ENCODE results near the gene FBXO41.

The FBXO41 gene

DNA sequence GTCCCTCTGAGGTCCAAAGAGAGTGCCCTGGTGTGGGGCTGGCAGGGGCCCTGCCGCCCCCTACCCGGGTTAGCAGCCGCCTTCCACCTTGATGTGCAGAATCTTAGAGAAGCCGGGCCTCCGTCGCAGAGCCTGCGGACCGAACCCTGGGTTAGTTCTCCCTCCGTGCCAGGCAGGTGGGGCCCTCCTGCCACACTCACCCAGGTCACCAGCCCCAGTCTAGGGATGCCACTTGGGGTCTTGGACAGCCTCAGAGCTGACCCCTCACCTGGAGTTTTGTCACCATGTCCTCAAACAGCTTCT lies 25.4 kb downstream of the FBXO41 start:
- no peaks in the 10 kb centered on the region for H3K4me1 ChIP-seq (ENCODE audit: control insufficient read depth, low read depth, low read length)
- no peak overlapping the region for H3K9ac ChIP-seq (ENCODE audit: low read length)
- no peaks in the 10 kb centered on the region for H3K9me3 ChIP-seq (ENCODE audit: control insufficient read depth, low read depth, low read length)
- no peaks in the 10 kb centered on the region for H3K36me3 ChIP-seq (ENCODE audit: control insufficient read depth, low read depth, low read length)
- H3K27ac ChIP-seq (ENCODE audit: low read length) = no peak overlapping the region
- no peaks in the 10 kb centered on the region for H3K27me3 ChIP-seq (ENCODE audit: control insufficient read depth, insufficient read depth, low read length)
- no peak overlapping the region for H3K4me3 ChIP-seq (ENCODE audit: low read length)

DNA sequence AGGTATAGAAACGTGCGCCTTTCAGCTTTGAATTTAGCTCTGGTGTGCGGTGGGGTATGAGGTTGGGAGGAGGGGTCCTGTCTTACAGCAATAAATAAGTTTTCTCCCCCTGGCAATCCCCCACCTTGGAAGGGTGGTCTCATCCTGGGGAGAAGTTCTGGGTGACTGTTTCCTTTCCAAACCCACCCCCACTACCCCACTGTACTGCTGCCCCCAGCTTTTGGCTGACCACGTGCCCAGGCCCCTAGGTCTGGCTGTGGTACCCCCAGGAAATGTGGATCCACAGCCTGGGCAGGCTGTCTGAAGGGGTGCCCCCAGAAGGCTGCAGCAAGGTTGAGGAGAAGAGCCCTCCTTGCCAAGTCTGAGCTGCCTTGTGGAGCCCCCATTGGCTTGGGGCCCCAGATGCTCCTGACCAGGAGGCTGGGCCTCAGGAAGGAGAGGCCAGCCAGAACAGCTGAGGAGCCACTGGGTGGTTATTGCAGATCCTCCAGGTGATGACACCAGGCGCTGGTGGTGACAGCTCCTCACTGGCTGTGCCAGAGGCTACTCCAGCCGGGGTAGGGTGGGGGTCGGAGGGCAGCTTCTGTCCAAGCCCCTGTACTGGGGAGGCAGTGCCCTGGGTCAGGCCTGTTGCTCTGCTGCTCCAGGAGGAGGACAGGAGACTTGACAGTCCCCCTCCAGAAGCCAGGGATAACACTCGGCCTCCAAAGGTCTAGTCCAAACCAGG lies 25.9 kb downstream of the FBXO41 start:
- Histone ChIP-seq H3K4me3 (ENCODE audit: low read length) (no peak overlapping the region), H3K27me3 (ENCODE audit: control insufficient read depth, insufficient read depth, low read length) (no peaks in the 10 kb centered on the region), H3K9ac (ENCODE audit: low read length) (no peak overlapping the region), H3K27ac (ENCODE audit: low read length) (no peak overlapping the region), H3K4me1 (ENCODE audit: control insufficient read depth, low read depth, low read length) (no peaks in the 10 kb centered on the region), H3K9me3 (ENCODE audit: control insufficient read depth, low read depth, low read length) (no peaks in the 10 kb centered on the region), H3K36me3 (ENCODE audit: control insufficient read depth, low read depth, low read length) (peaks cover 3% of the 10 kb centered on the region)

DNA sequence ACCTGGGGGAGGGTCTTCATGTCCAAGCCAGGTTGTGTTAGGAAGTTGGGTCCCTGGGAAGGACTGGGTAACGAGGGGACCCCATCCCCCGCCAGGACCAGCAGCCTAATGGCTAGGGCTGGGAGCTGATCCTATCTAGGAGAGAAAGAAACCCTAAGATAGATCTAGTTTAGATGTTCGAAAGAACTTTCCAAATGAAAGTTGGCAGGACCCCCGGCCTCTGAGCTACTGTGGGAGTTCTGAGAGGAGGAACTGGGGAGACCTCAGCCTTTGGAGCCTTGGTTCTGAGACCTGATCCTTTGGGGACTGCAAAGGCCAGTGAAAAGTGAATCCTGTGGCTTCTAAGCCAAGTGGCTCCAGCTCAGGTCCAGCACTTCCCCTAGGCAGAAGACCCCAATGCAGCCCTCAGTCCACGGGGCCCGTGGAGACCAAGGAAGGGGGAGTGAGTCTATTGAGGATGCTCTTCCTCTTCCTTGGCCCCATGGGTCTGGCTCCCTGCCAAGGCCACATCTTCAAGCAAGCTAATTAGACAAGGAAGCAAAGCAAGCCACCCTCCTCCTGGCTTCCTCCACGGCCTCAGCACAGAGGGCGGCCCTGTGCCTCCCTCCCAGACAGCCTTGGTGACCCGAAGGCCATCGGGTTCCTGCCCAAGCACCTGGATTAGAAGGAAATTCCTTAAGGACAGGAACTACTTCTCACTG lies 26.7 kb downstream of the FBXO41 start:
- H3K4me1 ChIP-seq (ENCODE audit: control insufficient read depth, low read depth, low read length) = no peaks in the 10 kb centered on the region
- no peak overlapping the region for H3K9ac ChIP-seq (ENCODE audit: low read length)
- no peaks in the 10 kb centered on the region for H3K9me3 ChIP-seq (ENCODE audit: control insufficient read depth, low read depth, low read length)
- H3K27ac ChIP-seq (ENCODE audit: low read length) = no peak overlapping the region
- H3K36me3 ChIP-seq (ENCODE audit: control insufficient read depth, low read depth, low read length) = peaks cover 10% of the 10 kb centered on the region
- H3K27me3 ChIP-seq (ENCODE audit: control insufficient read depth, insufficient read depth, low read length) = no peaks in the 10 kb centered on the region
- no peak overlapping the region for H3K4me3 ChIP-seq (ENCODE audit: low read length)

DNA sequence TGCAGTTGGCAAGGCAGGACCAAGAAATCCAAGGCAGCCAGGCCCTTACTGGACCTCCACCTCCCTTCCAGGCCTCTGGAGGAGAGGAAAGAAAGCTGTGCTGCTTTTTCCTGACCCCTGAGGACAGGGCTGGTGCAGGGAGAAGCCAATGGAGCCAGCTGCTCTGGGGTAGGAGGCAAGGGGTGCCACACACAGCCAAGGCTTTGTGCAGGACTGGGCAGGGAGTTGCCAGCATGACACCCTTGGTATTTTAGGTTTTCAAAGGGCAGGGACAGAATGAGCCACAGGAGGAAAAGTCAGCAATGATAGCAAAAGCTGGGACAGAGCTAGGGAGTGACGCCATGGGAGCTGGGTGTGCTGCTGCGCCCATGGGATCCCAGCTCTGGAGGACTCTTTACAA lies 27.3 kb downstream of the FBXO41 start:
- Histone ChIP-seq H3K36me3 (ENCODE audit: control insufficient read depth, low read depth, low read length) (peaks cover 15% of the 10 kb centered on the region), H3K27ac (ENCODE audit: low read length) (no peak overlapping the region)

DNA sequence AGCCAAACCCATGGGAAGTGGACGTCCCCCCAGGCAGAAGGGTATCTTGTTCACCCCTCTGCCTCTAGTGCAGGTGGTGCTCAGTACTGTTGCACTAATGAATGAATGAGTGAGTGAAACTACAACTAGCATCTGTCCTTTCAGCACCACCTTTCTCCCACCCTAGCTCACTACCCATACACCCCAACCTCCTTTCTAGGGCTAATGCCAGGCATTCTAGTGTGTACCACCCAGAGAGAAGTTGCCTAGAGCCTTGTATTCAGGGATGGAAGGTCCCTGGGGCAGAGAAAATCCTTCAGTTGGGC lies 27.7 kb downstream of the FBXO41 start:
- Histone ChIP-seq H3K9me3 (ENCODE audit: control insufficient read depth, low read depth, low read length) (no peaks in the 10 kb centered on the region), H3K4me3 (ENCODE audit: low read length) (no peak overlapping the region)

More for the DNA sequence above, 27.3 kb downstream of the FBXO41 start:
- Histone ChIP-seq H3K4me3 (ENCODE audit: low read length) (no peak overlapping the region), H3K9ac (ENCODE audit: low read length) (no peak overlapping the region), H3K27me3 (ENCODE audit: control insufficient read depth, insufficient read depth, low read length) (no peaks in the 10 kb centered on the region), H3K9me3 (ENCODE audit: control insufficient read depth, low read depth, low read length) (no peaks in the 10 kb centered on the region), H3K4me1 (ENCODE audit: control insufficient read depth, low read depth, low read length) (no peaks in the 10 kb centered on the region)

DNA sequence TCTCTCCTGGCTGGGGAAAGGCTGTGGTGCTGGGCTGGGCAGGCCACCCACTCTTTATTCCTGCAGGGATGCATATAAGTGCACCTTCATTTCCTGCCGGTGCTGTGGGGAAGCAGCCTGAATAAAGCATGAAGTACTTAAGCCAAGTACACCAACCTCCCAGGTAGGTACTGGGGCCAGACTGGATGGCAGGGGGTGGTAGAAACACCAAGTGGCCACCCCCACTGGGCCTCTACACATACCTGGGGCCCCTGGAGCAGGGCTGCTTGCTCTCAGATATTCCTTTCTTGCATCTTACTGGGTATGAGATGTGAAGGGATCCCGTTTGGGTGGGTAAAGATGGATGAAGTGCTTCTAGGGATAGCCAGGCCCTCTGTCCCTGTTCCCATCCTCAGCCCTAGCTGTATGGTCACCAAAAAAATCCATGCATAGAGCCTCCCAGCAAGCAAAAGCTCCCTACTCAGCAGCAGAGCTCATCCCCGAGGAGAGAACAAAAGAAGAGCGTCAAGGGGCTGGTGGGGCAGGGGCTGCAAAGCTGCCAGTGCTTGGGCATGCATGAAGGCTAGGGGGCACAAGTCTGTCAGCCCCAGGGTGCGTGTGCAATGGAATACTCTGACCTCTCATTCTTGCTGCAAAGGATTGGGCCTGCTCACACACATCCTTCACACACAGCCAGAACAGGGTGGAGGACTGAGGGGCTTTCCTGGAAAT lies 28.2 kb downstream of the FBXO41 start:
- H3K9ac ChIP-seq (ENCODE audit: low read length) = no peak overlapping the region
- peaks cover 25% of the 10 kb centered on the region for H3K36me3 ChIP-seq (ENCODE audit: control insufficient read depth, low read depth, low read length)
- H3K27me3 ChIP-seq (ENCODE audit: control insufficient read depth, insufficient read depth, low read length) = no peaks in the 10 kb centered on the region
- no peaks in the 10 kb centered on the region for H3K4me1 ChIP-seq (ENCODE audit: control insufficient read depth, low read depth, low read length)
- no peak overlapping the region for H3K27ac ChIP-seq (ENCODE audit: low read length)
- no peaks in the 10 kb centered on the region for H3K9me3 ChIP-seq (ENCODE audit: control insufficient read depth, low read depth, low read length)
- H3K4me3 ChIP-seq (ENCODE audit: low read length) = no peak overlapping the region

More for the DNA sequence above, 27.7 kb downstream of the FBXO41 start:
- Histone ChIP-seq H3K27ac (ENCODE audit: low read length) (no peak overlapping the region), H3K36me3 (ENCODE audit: control insufficient read depth, low read depth, low read length) (peaks cover 19% of the 10 kb centered on the region), H3K27me3 (ENCODE audit: control insufficient read depth, insufficient read depth, low read length) (no peaks in the 10 kb centered on the region), H3K4me1 (ENCODE audit: control insufficient read depth, low read depth, low read length) (no peaks in the 10 kb centered on the region), H3K9ac (ENCODE audit: low read length) (no peak overlapping the region)

DNA sequence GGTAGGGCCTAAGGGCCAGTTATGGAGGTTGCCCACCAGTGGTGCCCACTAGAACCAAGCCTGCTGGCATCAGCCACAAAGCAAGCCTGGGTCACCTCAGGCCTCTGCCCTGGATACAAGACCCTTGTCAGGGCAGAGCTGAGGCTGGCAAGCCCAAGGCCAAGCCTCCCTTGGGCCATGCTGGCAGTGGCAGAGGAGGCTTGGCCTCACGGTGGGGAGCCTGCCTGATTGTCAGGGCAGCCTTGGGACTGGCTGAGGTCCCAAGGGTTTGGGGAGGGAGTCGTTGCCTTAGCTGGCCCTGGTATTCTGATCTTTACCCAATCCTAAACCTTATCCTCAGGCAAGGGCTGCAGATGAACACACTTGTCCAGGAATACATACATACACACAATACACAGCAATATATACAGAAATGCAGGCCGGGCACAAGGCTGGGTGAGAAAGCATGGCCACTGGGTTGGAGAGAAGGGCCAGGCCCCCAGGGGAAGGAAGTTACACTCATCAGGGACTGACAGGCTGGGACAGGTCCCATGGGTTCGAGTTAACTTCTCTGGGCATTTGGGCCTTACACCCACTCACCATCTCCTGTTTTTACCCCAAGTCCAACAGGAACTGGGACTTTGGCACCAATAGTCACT lies 29.2 kb downstream of the FBXO41 start:
- Histone ChIP-seq H3K27me3 (ENCODE audit: control insufficient read depth, insufficient read depth, low read length) (no peaks in the 10 kb centered on the region), H3K27ac (ENCODE audit: low read length) (no peak overlapping the region), H3K36me3 (ENCODE audit: control insufficient read depth, low read depth, low read length) (peaks cover 34% of the 10 kb centered on the region), H3K9ac (ENCODE audit: low read length) (no peak overlapping the region), H3K9me3 (ENCODE audit: control insufficient read depth, low read depth, low read length) (no peaks in the 10 kb centered on the region), H3K4me1 (ENCODE audit: control insufficient read depth, low read depth, low read length) (no peaks in the 10 kb centered on the region), H3K4me3 (ENCODE audit: low read length) (no peak overlapping the region)

DNA sequence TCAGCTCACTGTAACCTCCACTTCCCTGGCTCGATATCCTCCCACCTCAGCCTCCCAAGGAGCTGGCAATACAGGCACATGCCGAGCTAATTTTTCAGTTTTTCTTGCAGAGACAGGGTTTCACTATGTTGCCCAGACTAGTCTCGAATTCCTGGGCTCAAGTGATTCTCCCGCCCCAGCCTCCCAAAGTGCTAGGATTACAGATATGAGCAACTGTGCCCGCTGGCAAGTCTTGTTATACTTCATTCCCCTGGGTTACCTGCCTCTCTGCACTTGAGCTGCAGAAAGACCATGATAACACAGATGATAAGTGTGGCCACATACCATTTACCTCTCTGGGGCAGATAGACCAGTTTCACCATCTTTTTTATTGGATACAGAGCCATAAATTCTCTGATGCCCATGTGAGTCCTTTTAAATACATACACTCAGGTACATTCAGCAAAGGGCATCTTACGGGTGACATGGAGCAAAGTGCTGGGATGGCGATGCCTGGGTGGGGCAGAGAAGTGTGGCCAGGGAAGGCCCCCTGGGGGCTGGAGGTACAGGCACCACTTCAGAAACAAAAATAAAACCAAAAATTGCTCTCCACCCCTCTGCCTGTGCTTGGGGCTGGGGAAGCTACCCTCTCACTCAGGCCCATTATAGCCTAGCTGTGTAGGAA lies 29.8 kb downstream of the FBXO41 start:
- no peaks in the 10 kb centered on the region for H3K4me1 ChIP-seq (ENCODE audit: control insufficient read depth, low read depth, low read length)
- H3K27me3 ChIP-seq (ENCODE audit: control insufficient read depth, insufficient read depth, low read length) = no peaks in the 10 kb centered on the region
- H3K27ac ChIP-seq (ENCODE audit: low read length) = no peak overlapping the region
- H3K4me3 ChIP-seq (ENCODE audit: low read length) = no peak overlapping the region
- peaks cover 40% of the 10 kb centered on the region for H3K36me3 ChIP-seq (ENCODE audit: control insufficient read depth, low read depth, low read length)
- no peaks in the 10 kb centered on the region for H3K9me3 ChIP-seq (ENCODE audit: control insufficient read depth, low read depth, low read length)
- no peak overlapping the region for H3K9ac ChIP-seq (ENCODE audit: low read length)

DNA sequence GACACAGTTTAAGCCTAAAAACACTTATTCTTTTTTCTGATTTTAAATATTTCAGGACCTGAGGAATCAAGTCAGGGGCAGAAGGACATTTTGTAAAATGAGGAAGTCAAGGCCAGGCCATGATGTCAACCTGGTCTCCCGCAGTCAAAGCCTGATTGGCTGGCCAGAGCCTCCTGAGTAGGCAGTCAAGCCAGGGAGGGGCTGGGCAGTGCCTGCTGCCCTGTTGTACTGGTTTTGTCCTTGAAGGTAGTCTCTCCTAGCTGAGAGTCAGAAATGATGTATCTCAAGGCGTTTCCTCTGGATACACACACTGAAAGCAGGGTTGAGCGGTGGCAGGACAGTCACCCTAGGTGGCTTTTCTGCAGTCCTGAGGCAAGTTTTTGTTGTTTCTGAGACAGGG lies 30.4 kb downstream of the FBXO41 start:
- H3K27me3 ChIP-seq (ENCODE audit: control insufficient read depth, insufficient read depth, low read length) = no peaks in the 10 kb centered on the region
- H3K27ac ChIP-seq (ENCODE audit: low read length) = no peak overlapping the region
- no peaks in the 10 kb centered on the region for H3K4me1 ChIP-seq (ENCODE audit: control insufficient read depth, low read depth, low read length)
- peaks cover 46% of the 10 kb centered on the region for H3K36me3 ChIP-seq (ENCODE audit: control insufficient read depth, low read depth, low read length)
- H3K9me3 ChIP-seq (ENCODE audit: control insufficient read depth, low read depth, low read length) = no peaks in the 10 kb centered on the region
- no peak overlapping the region for H3K9ac ChIP-seq (ENCODE audit: low read length)
- H3K4me3 ChIP-seq (ENCODE audit: low read length) = no peak overlapping the region

DNA sequence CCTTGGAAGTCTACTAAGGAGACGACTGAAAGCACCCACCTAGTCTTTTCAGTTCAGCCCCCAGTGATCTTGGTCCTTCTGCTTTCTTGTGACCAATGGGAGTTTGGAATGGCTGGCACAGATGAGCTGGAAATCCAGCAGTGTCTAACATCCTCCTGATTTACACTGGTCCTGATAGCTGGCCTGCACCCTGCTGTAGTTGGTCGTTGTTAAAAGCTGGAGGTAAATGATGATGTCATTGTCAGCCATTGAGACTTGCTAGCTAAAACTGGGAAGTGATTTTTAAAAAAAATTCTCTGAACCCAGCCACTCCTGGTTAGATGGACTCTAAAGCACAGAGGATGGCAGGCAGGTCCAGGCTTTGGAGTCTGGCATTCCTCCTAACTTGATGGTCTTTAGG lies 30.9 kb downstream of the FBXO41 start:
- peaks cover 51% of the 10 kb centered on the region for H3K36me3 ChIP-seq (ENCODE audit: control insufficient read depth, low read depth, low read length)
- no peaks in the 10 kb centered on the region for H3K27me3 ChIP-seq (ENCODE audit: control insufficient read depth, insufficient read depth, low read length)
- H3K9ac ChIP-seq (ENCODE audit: low read length) = no peak overlapping the region
- no peaks in the 10 kb centered on the region for H3K4me1 ChIP-seq (ENCODE audit: control insufficient read depth, low read depth, low read length)
- no peak overlapping the region for H3K27ac ChIP-seq (ENCODE audit: low read length)
- H3K4me3 ChIP-seq (ENCODE audit: low read length) = no peak overlapping the region
- no peaks in the 10 kb centered on the region for H3K9me3 ChIP-seq (ENCODE audit: control insufficient read depth, low read depth, low read length)

DNA sequence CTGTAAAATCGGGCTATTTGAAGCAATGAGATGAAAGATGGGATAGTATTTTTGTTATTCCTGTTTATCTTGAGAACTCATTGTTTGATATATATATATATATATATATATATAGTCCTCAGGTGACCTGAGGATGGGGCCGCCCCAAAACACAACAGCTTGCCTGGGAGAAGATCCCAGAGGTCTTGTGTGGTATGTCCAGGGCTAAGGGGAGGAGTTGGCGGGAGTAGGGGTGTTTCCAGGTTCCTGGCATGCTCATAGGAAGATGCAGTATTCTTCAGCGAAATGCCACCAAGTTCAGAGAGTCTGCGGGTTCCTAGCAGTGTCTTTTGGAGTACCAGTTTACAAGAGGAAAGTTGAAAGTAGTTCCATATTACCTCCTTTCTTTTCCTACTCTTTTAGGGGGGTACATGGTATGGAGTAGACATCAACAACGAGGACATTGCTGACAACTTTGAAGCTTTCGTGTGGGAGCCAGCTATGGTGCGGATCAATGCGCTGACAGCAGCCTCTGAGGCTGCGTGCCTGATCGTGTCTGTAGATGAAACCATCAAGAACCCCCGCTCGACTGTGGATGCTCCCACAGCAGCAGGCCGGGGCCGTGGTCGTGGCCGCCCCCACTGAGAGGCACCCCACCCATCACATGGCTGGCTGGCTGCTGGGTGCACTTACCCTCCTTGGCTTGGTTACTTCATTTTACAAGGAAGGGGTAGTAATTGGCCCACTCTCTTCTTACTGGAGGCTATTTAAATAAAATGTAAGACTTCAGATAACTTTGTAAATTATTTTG lies 31.8 kb downstream of the FBXO41 start:
- Histone ChIP-seq H3K4me3 (ENCODE audit: low read length) (no peak overlapping the region), H3K27ac (ENCODE audit: low read length) (no peak overlapping the region), H3K9me3 (ENCODE audit: control insufficient read depth, low read depth, low read length) (no peaks in the 10 kb centered on the region), H3K27me3 (ENCODE audit: control insufficient read depth, insufficient read depth, low read length) (no peaks in the 10 kb centered on the region), H3K36me3 (ENCODE audit: control insufficient read depth, low read depth, low read length) (peaks cover 59% of the 10 kb centered on the region), H3K9ac (ENCODE audit: low read length) (no peak overlapping the region), H3K4me1 (ENCODE audit: control insufficient read depth, low read depth, low read length) (no peaks in the 10 kb centered on the region)
